ENCODE results near the gene ITCH. TPM values are rescaled to one million over a fixed set of nuclear protein-coding genes. Genes with fewer than 3 reads are reported as not detected.

The ITCH gene
- total RNA-seq, 2 donors from 2014 or later: 45.4 to 89.2 TPM

GRCh38 chr20:34558320-34559218, 195.5 kb downstream of the ITCH start, which contains the start of gene MAP1LC3A:
Gene MAP1LC3A (plus strand): TSS chr20:34558718. CDS start chr20:34558869, 151 bp downstream.
- no peak for TF ChIP-seq CTCF (IDR thresholded peaks at IDR 0.05)
- peak; percentile 83 for TF ChIP-seq POLR2A (IDR thresholded peaks at IDR 0.05)
- peak; percentile 93 for TF ChIP-seq POLR2AphosphoS5 (IDR thresholded peaks at IDR 0.05)
- peak within 1 kb of the TSS; percentile 95 to 97 for H3K27ac ChIP-seq
- H3K9me3 ChIP-seq: no peaks in the 10 kb centered on the region
- DNase-seq (ENCODE audit: low spot score): peak; percentile 97
- intact Hi-C loops (cut with DNase I): no loop called here
- under 1% methylated on average over 47 of the region's 103 CpGs for WGBS
- no peaks in the 10 kb centered on the region for H3K27me3 ChIP-seq (replicated peaks; ENCODE audit: insufficient read depth)
- peaks cover 3% of the 10 kb centered on the region for H3K4me1 ChIP-seq (replicated peaks)
- H3K36me3 ChIP-seq: no peaks in the 10 kb centered on the region
- peak within 1 kb of the TSS; percentile 66 to 81 for H3K4me3 ChIP-seq

GRCh38 chr20:34559311-34560140, 196.5 kb downstream of the ITCH start:
- intact Hi-C loops (cut with DNase I): no loop called here
- DNase-seq (ENCODE audit: low spot score): no peak

GRCh38 chr20:34560141-34560523, 197.1 kb downstream of the ITCH start:
- 69% methylated on average over 12 of the region's 12 CpGs for WGBS
- no peaks in the 10 kb centered on the region for H3K27me3 ChIP-seq (replicated peaks; ENCODE audit: insufficient read depth)
- intact Hi-C loops (cut with DNase I): no loop called here
- no peak for DNase-seq (ENCODE audit: low spot score)
- no peaks in the 10 kb centered on the region for H3K4me1 ChIP-seq (replicated peaks)
- TF ChIP-seq POLR2A (IDR thresholded peaks at IDR 0.05) (no peak), POLR2AphosphoS5 (IDR thresholded peaks at IDR 0.05) (no peak), CTCF (IDR thresholded peaks at IDR 0.05) (no peak)
- H3K9me3 ChIP-seq: no peaks in the 10 kb centered on the region
- no peak overlapping the region for H3K4me3 ChIP-seq
- no peaks in the 10 kb centered on the region for H3K36me3 ChIP-seq
- peak overlapping the region; percentile 95 to 97 for H3K27ac ChIP-seq

More at GRCh38 chr20:34559311-34560140, 196.5 kb downstream of the ITCH start:
- 58% methylated on average over 30 of the region's 43 CpGs for WGBS
- Histone ChIP-seq H3K4me3 (peak overlapping the region; percentile 66 to 81), H3K9me3 (no peaks in the 10 kb centered on the region), H3K4me1 (replicated peaks) (no peaks in the 10 kb centered on the region), H3K36me3 (no peaks in the 10 kb centered on the region), H3K27me3 (replicated peaks; ENCODE audit: insufficient read depth) (no peaks in the 10 kb centered on the region), H3K27ac (peak overlapping the region; percentile 95 to 97)
- TF ChIP-seq POLR2A (IDR thresholded peaks at IDR 0.05) (no peak), POLR2AphosphoS5 (IDR thresholded peaks at IDR 0.05) (no peak), CTCF (IDR thresholded peaks at IDR 0.05) (no peak)

- no peak overlapping the region for H3K27ac ChIP-seq
- DNase-seq (ENCODE audit: low spot score): no peak
- intact Hi-C loops (cut with DNase I): no loop called here
- H3K9me3 ChIP-seq: no peaks in the 10 kb centered on the region
- H3K27me3 ChIP-seq (replicated peaks; ENCODE audit: insufficient read depth): no peaks in the 10 kb centered on the region
- no peaks in the 10 kb centered on the region for H3K4me1 ChIP-seq (replicated peaks)
- TF ChIP-seq CTCF (IDR thresholded peaks at IDR 0.05) (no peak), POLR2A (IDR thresholded peaks at IDR 0.05) (no peak), POLR2AphosphoS5 (IDR thresholded peaks at IDR 0.05) (no peak)
- 87% methylated on average over 7 of the region's 7 CpGs for WGBS
- no peaks in the 10 kb centered on the region for H3K36me3 ChIP-seq
- H3K4me3 ChIP-seq: no peak overlapping the region
These were observed 197.5 kb downstream of the ITCH start for GRCh38 chr20:34560614-34561013.

MicroRNAs encoded within 50 kb of the gene (microRNA counts, 767-probe panel; counts per million panel counts)
- 431 to 1,408 counts per million in 2 donors for microRNA hsa-miR-644a

Small RNA genes within 50 kb of the gene (microRNA-seq; reads per million reads assigned to microRNA genes)
- gene MIR644A: not detected

Small RNA genes within 50 kb of the gene (small RNA-seq; reads per million reads assigned to genes)
- gene AL356299.1: 0 reads per million in 2 donors
- gene MIR644A: 0 reads per million in 2 donors
- gene RF00019: 0 reads per million in 2 donors

Other genes starting within 250 kb of the ITCH start
- 1 to 10 TPM in 1 of 2 donors, not detected in 1; 3.6 TPM for gene ASIP, start 121.8 kb upstream of the ITCH start, total RNA-seq
- gene AHCY, start 59.9 kb upstream of the ITCH start, total RNA-seq: 100 to 1,000 TPM; 162 to 170 TPM
- gene DYNLRB1, start 153.1 kb downstream of the ITCH start, total RNA-seq: 100 to 1,000 TPM; 132 to 247 TPM
- 100 to 1,000 TPM in 1 of 2 donors, 10 to 100 TPM in 1; 74.3 to 128 TPM for gene MAP1LC3A, start 195.4 kb downstream of the ITCH start, total RNA-seq

Data from prostate gland (tissue), 2 donors.